Kidney epithelial cell (primary cell): ENCODE measurements around the gene MALRD1. TPM values are rescaled to one million over a fixed set of nuclear protein-coding genes. Genes with fewer than 3 reads are reported as not detected.

Experiments
- DNase-seq: peaks from one replicate; pipeline ENCODE4 v3.0.0-alpha.2; 2010; ENCODE audit warnings: low read depth
- H3K27me3 ChIP-seq: 2 replicates; pipeline ENCODE4 v1.6.0; 2011; ENCODE audit warnings: low read length; ENCODE audit not compliant: control insufficient read depth, insufficient read depth
- H3K36me3 ChIP-seq: 2 replicates; pipeline ENCODE4 v1.5.1; 2011; ENCODE audit warnings: low read length; ENCODE audit not compliant: control insufficient read depth, insufficient read depth
- H3K4me3 ChIP-seq: 2 replicates; pipeline ENCODE4 v1.5.1; 2011; ENCODE audit warnings: low read depth, mild to moderate bottlenecking, control low read depth, low read length
- CTCF ChIP-seq: IDR thresholded peaks from 2 replicates; pipeline ENCODE4 v1.5.1; 2011; ENCODE audit warnings: mild to moderate bottlenecking, moderate library complexity, low read length, control low read depth, inconsistent platforms; ENCODE audit not compliant: insufficient read depth, poor library complexity, severe bottlenecking
- total RNA-seq: library from RNA; depleted of rRNA; stranded (reverse); fragments of >200 nt; gene quantifications from 2 replicates; pipeline ENCODE4 v1.2.3, GENCODE V29; 2015

The MALRD1 gene
- total RNA-seq, 1 donor from 2014 or later = 0.08 TPM

- H3K27me3 ChIP-seq = no peaks in the 10 kb centered on the region
- H3K36me3 ChIP-seq = no peaks in the 10 kb centered on the region
- H3K4me3 ChIP-seq = no peak overlapping the region
- TF ChIP-seq CTCF = no peak
- no peak for DNase-seq
Measured at GRCh38 chr10:19658622-19659233, 610.1 kb downstream of the MALRD1 start.

GRCh38 chr10:19659920-19660655 is 611.5 kb downstream of the MALRD1 start:
- no peak for TF ChIP-seq CTCF
- no peaks in the 10 kb centered on the region for H3K36me3 ChIP-seq
- no peaks in the 10 kb centered on the region for H3K27me3 ChIP-seq
- DNase-seq = no peak
- no peak overlapping the region for H3K4me3 ChIP-seq

- Histone ChIP-seq H3K4me3 (no peak overlapping the region), H3K27me3 (no peaks in the 10 kb centered on the region)
Measured at GRCh38 chr10:19663344-19663743, 614.7 kb downstream of the MALRD1 start.

DNA sequence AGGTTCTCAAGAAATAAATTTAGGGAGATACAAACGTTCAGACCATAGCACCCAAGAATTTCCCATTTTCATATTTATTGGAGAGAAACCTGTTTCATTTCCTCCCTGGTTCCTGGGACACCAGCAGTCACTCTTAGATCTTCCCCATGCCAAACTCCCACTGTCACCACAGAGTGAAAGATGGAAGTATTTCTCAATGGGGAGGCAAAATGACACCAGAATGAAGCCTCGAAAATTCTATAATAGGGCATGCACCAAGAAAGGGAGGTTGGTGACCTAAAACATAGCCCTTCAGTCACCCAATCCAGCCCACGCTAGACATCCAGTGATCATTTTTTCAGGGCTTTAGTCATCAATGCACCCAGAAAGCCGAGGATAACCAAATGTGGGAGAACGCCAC is 619.5 kb downstream of the MALRD1 start:
- H3K36me3 ChIP-seq = no peaks in the 10 kb centered on the region
- H3K4me3 ChIP-seq = no peak overlapping the region
- no peak for TF ChIP-seq CTCF
- no peak for DNase-seq
- H3K27me3 ChIP-seq = no peaks in the 10 kb centered on the region

More at GRCh38 chr10:19663344-19663743, 614.7 kb downstream of the MALRD1 start:
- no peaks in the 10 kb centered on the region for H3K36me3 ChIP-seq
- no peak for DNase-seq
- no peak for TF ChIP-seq CTCF

DNA sequence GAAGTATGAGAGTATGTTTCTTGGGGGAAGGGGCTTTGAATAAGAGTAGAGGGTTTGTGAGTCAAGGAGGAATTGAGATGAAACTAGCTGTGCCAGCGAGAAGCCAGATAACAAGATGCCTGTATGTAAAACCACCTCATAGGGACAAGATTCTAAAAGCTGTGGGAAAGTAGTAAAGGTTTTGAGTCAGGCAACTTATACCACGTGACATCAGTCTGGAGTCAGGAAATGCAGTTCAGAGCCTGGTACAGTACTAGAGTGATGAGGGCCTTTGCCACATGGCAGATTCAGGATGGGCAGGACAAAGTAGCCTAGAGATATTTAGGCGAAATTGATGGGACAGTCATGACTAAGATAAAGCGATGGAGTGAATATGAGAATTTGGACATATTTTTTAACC is 627.5 kb downstream of the MALRD1 start:
- H3K4me3 ChIP-seq = no peak overlapping the region

More for the DNA sequence above, 627.5 kb downstream of the MALRD1 start:
- Histone ChIP-seq H3K36me3 (no peaks in the 10 kb centered on the region), H3K27me3 (no peaks in the 10 kb centered on the region)
- TF ChIP-seq CTCF = no peak
- DNase-seq = no peak
